Measurements from ENCODE around the gene BMP8B. TPM values are rescaled to one million over a fixed set of nuclear protein-coding genes. Genes with fewer than 3 reads are reported as not detected.

BMP8B gene
- total RNA-seq (2022; extraction: Qiagen RNA extraction): 4.2 to 5.2 TPM (median 5.0 TPM) in 5 replicates

GRCh38 chr1:39788758-39789570 lies at the start of gene BMP8B:
Gene BMP8B, minus strand, starts transcription at chr1:39788865. Its CDS starts 380 bp downstream, at chr1:39788485.

GRCh38 chr1:39771022-39771532 lies 17.6 kb downstream of the BMP8B start, which contains the start of gene OXCT2:
Gene OXCT2, minus strand, starts transcription at chr1:39771348. Its CDS starts 93 bp downstream, at chr1:39771255.

GRCh38 chr1:39738622-39739366 lies 49.9 kb downstream of the BMP8B start, which contains the start of gene PPIE:
Gene PPIE, plus strand, starts transcription at chr1:39738882. Its CDS starts 19 bp downstream, at chr1:39738901.

Other genes starting within 250 kb of the BMP8B start
- gene PABPC4, start 212.1 kb downstream of the BMP8B start, total RNA-seq (2022; extraction: Qiagen RNA extraction): 117 to 148 TPM (median 121 TPM) in 5 replicates
- gene HEYL, start 149.2 kb downstream of the BMP8B start, total RNA-seq (2022; extraction: Qiagen RNA extraction): 3.1 to 3.5 TPM (median 3.4 TPM) in 5 replicates
- gene NT5C1A, start 116.8 kb downstream of the BMP8B start, total RNA-seq (2022; extraction: Qiagen RNA extraction): 0.06 TPM in 1 of 5 replicates, not detected in the others
- 0.21 to 0.27 TPM (median 0.23 TPM) in 5 replicates for gene HPCAL4, start 97.4 kb downstream of the BMP8B start, total RNA-seq (2022; extraction: Qiagen RNA extraction)
- 38.0 to 40.4 TPM (median 39.6 TPM) in 5 replicates for gene PPIE, start 50.0 kb downstream of the BMP8B start, total RNA-seq (2022; extraction: Qiagen RNA extraction)
- 0.33 to 0.89 TPM (median 0.67 TPM) in 5 replicates for gene OXCT2, start 17.5 kb downstream of the BMP8B start, total RNA-seq (2022; extraction: Qiagen RNA extraction)
- 13.8 to 19.2 TPM (median 14.7 TPM) in 5 replicates for gene TRIT1, start 94.6 kb upstream of the BMP8B start, total RNA-seq (2022; extraction: Qiagen RNA extraction)
- 0.82 to 1.6 TPM (median 1.2 TPM) in 5 replicates for gene MYCL, start 113.1 kb upstream of the BMP8B start, total RNA-seq (2022; extraction: Qiagen RNA extraction)
- gene MFSD2A, start 166.3 kb upstream of the BMP8B start, total RNA-seq (2022; extraction: Qiagen RNA extraction): 8.8 to 11.4 TPM (median 9.9 TPM) in 5 replicates